IPS-18c (cell line): ENCODE measurements around the gene BMX.

Experiments
- H3K4me3 ChIP-seq: 2 replicates; pipeline ENCODE4 v1.7.0; 2013; ENCODE audit warnings: low read depth, mild to moderate bottlenecking, low read length, moderate library complexity; ENCODE audit not compliant: insufficient read depth
- H3K9me3 ChIP-seq: one replicate; pipeline ENCODE4 v1.6.1; 2013; ENCODE audit warnings: mild to moderate bottlenecking, low read length, moderate library complexity; ENCODE audit not compliant: control insufficient read depth, insufficient read depth

BMX gene

DNA sequence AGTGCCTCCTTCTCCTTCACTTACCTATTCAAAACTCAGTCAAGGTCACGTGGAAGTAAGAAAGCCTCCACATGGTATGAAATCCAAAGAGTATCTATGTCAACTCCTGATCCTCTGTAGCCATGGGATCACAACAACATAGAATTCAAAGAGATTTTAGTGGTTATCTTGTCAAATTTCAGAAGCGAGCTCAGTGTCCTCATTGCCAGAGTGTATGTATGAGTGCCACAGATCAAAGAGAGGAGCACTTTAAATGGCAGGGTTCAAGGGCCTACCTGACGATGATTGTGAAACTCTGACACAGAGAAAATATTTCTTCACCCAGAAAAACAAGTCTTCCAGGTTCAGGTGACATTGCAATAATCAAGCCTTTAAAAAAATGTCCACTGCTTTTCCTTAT lies 101.3 kb downstream of the BMX start:
- Histone ChIP-seq H3K9me3 (no peaks in the 10 kb centered on the region), H3K4me3 (no peak overlapping the region)

DNA sequence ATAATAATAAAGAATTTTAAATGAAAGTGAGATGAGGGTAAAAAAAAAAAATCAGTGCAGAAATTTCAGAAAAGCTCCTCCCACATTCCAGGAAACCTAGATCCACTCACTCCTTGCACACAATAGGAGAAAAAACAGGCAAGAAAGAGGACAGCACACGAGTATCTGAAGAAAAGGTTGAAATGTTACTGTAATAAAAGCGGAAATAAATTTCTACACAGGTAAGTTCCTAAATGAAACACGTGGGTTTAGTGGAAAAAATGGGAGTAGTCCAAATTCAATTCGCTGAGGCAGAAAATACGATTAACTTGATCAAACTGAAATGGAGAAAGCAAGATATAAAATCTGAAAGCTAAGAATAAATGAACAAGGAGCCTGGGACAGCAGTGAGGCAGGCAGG lies 102.2 kb downstream of the BMX start:
- Histone ChIP-seq H3K9me3 (no peaks in the 10 kb centered on the region), H3K4me3 (no peak overlapping the region)

DNA sequence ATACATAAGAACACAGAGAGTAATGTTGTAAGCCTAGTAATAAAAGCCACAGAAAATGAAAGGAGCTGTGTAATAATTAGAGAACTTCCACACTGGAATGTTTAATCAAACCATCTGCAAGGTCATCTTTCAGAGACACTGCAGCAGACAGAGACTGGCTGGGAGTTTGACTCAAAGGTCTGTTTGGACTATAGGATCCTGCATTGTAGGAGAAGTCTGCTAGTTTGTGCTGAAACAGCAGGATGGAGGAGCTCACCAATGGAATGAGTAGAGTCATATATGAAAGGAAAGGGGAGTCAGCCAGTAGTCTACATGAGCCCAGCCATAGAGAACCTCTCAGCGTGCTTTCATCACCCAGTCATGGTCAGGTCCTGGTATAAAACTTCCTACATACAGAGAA lies 104.6 kb downstream of the BMX start:
- no peaks in the 10 kb centered on the region for H3K9me3 ChIP-seq
- no peak overlapping the region for H3K4me3 ChIP-seq
